Measurements from ENCODE around the gene SLC12A6.

- TF ChIP-seq, protein P1, sequence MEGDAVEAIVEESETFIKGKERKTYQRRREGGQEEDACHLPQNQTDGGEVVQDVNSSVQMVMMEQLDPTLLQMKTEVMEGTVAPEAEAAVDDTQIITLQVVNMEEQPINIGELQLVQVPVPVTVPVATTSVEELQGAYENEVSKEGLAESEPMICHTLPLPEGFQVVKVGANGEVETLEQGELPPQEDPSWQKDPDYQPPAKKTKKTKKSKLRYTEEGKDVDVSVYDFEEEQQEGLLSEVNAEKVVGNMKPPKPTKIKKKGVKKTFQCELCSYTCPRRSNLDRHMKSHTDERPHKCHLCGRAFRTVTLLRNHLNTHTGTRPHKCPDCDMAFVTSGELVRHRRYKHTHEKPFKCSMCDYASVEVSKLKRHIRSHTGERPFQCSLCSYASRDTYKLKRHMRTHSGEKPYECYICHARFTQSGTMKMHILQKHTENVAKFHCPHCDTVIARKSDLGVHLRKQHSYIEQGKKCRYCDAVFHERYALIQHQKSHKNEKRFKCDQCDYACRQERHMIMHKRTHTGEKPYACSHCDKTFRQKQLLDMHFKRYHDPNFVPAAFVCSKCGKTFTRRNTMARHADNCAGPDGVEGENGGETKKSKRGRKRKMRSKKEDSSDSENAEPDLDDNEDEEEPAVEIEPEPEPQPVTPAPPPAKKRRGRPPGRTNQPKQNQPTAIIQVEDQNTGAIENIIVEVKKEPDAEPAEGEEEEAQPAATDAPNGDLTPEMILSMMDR (IDR thresholded peaks at IDR 0.05) = no peak
- TF ChIP-seq POLR2A (IDR thresholded peaks at IDR 0.05) = no peak
- TF ChIP-seq EP300 (IDR thresholded peaks at IDR 0.05) = no peak
These were observed 97.0 kb downstream of the SLC12A6 start for GRCh38 chr15:34240537-34240936.

Measured in tibial nerve (tissue), 4 donors.